ENCODE measurements around the gene OR10G2. TPM values are rescaled to one million over a fixed set of nuclear protein-coding genes. Genes with fewer than 3 reads are reported as not detected.

Gene OR10G2, protein sequence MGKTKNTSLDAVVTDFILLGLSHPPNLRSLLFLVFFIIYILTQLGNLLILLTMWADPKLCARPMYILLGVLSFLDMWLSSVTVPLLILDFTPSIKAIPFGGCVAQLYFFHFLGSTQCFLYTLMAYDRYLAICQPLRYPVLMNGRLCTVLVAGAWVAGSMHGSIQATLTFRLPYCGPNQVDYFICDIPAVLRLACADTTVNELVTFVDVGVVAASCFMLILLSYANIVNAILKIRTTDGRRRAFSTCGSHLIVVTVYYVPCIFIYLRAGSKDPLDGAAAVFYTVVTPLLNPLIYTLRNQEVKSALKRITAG
- total RNA-seq (not detected), polyA plus RNA-seq (not detected)
- long read RNA-seq, donor 1, result 0 reads
- long read RNA-seq, donor 2, result 0 reads
- long read RNA-seq, donor 3, result 0 reads

DNA sequence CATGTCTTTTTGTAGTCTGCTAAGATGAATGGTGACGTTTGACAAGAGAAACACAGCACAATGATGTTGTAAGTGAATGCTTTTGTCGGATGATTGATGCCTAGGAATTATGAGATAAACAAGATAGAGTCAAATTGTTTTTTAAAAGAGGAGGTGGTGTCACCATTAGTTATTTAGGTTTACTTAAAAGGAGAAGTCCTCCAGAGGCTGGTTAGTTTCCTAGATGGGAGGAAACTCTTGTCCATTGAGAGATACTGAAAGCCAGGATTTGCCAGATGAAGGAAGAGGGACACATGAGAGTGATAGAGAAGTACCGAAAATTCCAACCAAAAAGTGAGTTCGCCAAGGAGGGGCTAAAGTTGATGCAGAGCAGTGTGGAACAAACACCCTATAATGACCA, at the start of gene OR10G2:
TSS of gene OR10G2 (minus strand) at position 101 of the 400 bp plus-strand sequence. CDS start at position 3, 98 bp downstream.
- whole genome bisulfite sequencing, 2 donors, result 79 to 83% methylated on average over 4 of the region's 4 CpGs
- H3K27me3 ChIP-seq, result peaks cover 0 to 5% (median 0%) of the 10 kb centered on the region in 7 donors
- no peaks in the 10 kb centered on the region for H3K4me1 ChIP-seq
- peaks cover 0 to 8% (median 0%) of the 10 kb centered on the region in 11 donors for H3K9me3 ChIP-seq
- no peak for ATAC-seq
- no peaks in the 10 kb centered on the region for H3K36me3 ChIP-seq
- no peak within 1 kb of the TSS for H3K4me3 ChIP-seq
- no peak for DNase-seq
- TF ChIP-seq, protein P1, sequence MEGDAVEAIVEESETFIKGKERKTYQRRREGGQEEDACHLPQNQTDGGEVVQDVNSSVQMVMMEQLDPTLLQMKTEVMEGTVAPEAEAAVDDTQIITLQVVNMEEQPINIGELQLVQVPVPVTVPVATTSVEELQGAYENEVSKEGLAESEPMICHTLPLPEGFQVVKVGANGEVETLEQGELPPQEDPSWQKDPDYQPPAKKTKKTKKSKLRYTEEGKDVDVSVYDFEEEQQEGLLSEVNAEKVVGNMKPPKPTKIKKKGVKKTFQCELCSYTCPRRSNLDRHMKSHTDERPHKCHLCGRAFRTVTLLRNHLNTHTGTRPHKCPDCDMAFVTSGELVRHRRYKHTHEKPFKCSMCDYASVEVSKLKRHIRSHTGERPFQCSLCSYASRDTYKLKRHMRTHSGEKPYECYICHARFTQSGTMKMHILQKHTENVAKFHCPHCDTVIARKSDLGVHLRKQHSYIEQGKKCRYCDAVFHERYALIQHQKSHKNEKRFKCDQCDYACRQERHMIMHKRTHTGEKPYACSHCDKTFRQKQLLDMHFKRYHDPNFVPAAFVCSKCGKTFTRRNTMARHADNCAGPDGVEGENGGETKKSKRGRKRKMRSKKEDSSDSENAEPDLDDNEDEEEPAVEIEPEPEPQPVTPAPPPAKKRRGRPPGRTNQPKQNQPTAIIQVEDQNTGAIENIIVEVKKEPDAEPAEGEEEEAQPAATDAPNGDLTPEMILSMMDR (IDR thresholded peaks at IDR 0.05), result no peak
- H3K27ac ChIP-seq, result no peak within 1 kb of the TSS
- intact Hi-C loops (cut with DNase I), result no loop called here

DNA sequence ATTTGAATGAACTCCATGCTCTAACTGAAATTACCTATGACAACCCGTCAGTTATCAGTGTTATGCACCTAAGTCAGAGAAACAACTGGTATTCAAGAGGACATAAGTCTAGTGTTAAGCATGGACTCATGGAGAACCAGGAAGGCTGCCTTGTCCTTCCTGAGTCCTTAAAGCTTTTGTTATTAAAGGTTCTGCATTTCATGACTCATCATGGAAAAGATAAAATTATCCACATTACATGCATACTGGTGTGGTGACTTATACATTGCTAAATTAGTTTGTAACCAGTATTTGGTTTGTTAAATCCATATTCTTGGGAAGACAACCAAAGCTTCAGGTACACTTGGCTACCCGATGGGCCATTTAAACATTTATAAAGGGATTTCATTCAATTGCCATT, 45.3 kb upstream of the OR10G2 start:
- DNase-seq, result no peak
- WGBS, 2 donors, result 73 to 78% methylated on average over 2 of the region's 2 CpGs
- H3K27me3 ChIP-seq, result no peaks in the 10 kb centered on the region

DNA sequence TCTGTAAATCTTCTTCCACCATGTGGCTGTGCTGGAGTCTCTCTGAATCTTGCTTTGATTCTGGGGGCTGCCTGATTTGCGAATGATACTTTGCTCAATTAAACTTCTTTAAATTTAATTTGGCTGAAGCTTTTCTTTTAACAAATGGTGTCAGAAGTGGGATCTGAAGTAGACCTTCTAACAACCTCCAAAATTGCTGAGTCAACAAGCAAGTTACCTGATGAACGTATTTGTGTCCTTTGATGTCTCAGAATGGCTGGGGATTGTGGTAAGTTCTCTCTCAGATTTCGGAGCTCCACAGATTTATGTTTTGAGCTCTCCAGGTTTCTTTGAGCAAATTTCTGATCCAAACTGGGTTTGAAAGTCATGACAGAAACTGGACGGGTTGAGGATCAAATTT, 40.8 kb upstream of the OR10G2 start:
- H3K4me1 ChIP-seq, result no peaks in the 10 kb centered on the region
- no peaks in the 10 kb centered on the region for H3K36me3 ChIP-seq
- peaks cover 0 to 19% (median 5%) of the 10 kb centered on the region in 11 donors for H3K9me3 ChIP-seq
- ATAC-seq (no peak), DNase-seq (no peak)
- H3K4me3 ChIP-seq, result no peak overlapping the region
- H3K27ac ChIP-seq, result no peak overlapping the region
- TF ChIP-seq, protein P1 (IDR thresholded peaks at IDR 0.05), result no peak
- intact Hi-C loops (cut with DNase I), result no loop called here
- no peaks in the 10 kb centered on the region for H3K27me3 ChIP-seq
- WGBS, 2 donors, result 76 to 77% methylated on average over 4 of the region's 4 CpGs

More for the DNA sequence above, 45.3 kb upstream of the OR10G2 start:
- Histone ChIP-seq H3K4me3 (no peak overlapping the region), H3K27ac (no peak overlapping the region), H3K4me1 (no peaks in the 10 kb centered on the region), H3K36me3 (no peaks in the 10 kb centered on the region), H3K9me3 (peaks cover 0 to 15% (median 3%) of the 10 kb centered on the region in 11 donors)
- TF ChIP-seq, protein P1 (IDR thresholded peaks at IDR 0.05), result no peak
- intact Hi-C loops (cut with DNase I), result no loop called here
- no peak for ATAC-seq

DNA sequence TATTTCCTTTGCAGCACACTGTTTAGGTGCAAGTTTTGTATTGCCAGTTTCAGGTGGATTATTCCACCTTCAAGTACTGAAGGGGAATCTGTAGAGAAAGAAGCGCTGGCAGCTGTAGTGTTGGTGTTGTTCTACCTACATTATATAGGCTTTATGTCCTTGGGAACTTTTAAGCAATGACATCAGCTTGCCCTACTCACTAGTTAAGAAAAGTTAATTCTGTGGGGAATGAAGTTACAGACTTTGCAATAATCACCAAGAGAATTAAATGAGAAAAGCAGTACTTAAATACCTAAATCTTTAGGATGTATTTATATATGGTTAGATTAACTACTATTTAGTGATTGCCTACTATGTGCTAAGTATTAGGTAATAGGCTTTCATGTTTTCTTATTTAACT, 39.0 kb upstream of the OR10G2 start, which contains the start of gene OR4E1:
TSS of gene OR4E1 (minus strand) at position 101 of the 400 bp plus-strand sequence. CDS start 2,883 bp downstream, outside the sequence.
- intact Hi-C loops (cut with DNase I), result no loop called here
- Histone ChIP-seq H3K27ac (no peak within 1 kb of the TSS), H3K4me3 (no peak within 1 kb of the TSS), H3K27me3 (no peaks in the 10 kb centered on the region), H3K9me3 (peaks cover 0 to 19% (median 5%) of the 10 kb centered on the region in 11 donors), H3K4me1 (no peaks in the 10 kb centered on the region), H3K36me3 (no peaks in the 10 kb centered on the region)
- TF ChIP-seq, protein P1 (IDR thresholded peaks at IDR 0.05), result no peak
- 81 to 88% methylated on average over 1 of the region's 1 CpG for WGBS, 2 donors
- DNase-seq (no peak), ATAC-seq (no peak)

Measured in heart right ventricle (tissue), 16 donors.